Coronary artery (tissue), 2 donors: ENCODE measurements around the gene VAV2.

ENCODE experiments used
- DNase-seq: peaks from one replicate; pipeline ENCODE4 v3.0.0-alpha.2; 2017; ENCODE audit warnings: low spot score
- H3K27ac ChIP-seq, 2 donors: fragments of 200-600 bp; sonication (generic); one replicate each; pipeline ENCODE4 v1.5.1; 2016 to 2019
- H3K4me3 ChIP-seq: fragments of 200-600 bp; sonication (generic); 2 replicates; pipeline ENCODE4 v1.5.1; 2016; ENCODE audit warnings: mild to moderate bottlenecking, moderate library complexity
- CTCF ChIP-seq: fragments of 200-600 bp; sonication (generic); IDR thresholded peaks from one replicate; pipeline ENCODE4 v1.5.1; 2019; ENCODE audit warnings: antibody characterized with exemption

The VAV2 gene

GRCh38 chr9:133895335-133895734, 96.8 kb downstream of the VAV2 start:
- Histone ChIP-seq H3K27ac (no peak overlapping the region), H3K4me3 (no peak overlapping the region)
- TF ChIP-seq CTCF = no peak
- no peak for DNase-seq

GRCh38 chr9:133894377-133895321, 97.5 kb downstream of the VAV2 start:
- DNase-seq = no peak
- TF ChIP-seq CTCF = no peak
- H3K4me3 ChIP-seq = no peak overlapping the region
- H3K27ac ChIP-seq = no peak overlapping the region

GRCh38 chr9:133893191-133893994, 98.7 kb downstream of the VAV2 start:
- no peak for TF ChIP-seq CTCF
- DNase-seq = no peak
- H3K27ac ChIP-seq = no peak overlapping the region
- no peak overlapping the region for H3K4me3 ChIP-seq

GRCh38 chr9:133892193-133892920, 99.8 kb downstream of the VAV2 start:
- no peak for TF ChIP-seq CTCF
- no peak overlapping the region for H3K4me3 ChIP-seq
- no peak overlapping the region for H3K27ac ChIP-seq
- DNase-seq = no peak

GRCh38 chr9:133891741-133892140, 100.4 kb downstream of the VAV2 start:
- H3K4me3 ChIP-seq = no peak overlapping the region
- DNase-seq = no peak
- TF ChIP-seq CTCF = no peak
- H3K27ac ChIP-seq = no peak overlapping the region

DNA sequence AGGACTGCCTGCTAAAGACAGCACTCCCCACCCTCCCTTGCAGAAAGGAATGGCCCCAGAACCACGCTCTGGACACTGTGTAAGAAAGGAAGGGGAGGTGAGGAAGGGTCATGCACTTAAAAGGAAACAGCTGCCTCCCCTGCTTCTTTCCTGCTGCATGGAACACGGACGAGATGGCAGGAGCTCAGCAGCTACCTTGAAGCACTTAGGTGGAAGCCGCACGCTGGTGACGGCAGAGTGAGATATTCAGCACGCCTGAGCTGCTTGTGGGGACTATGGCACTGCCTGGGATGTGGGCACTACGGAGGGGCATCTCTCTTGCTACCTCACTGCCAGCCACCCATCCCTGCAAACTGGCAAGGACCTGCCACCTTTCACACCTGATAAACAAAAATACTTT, 101.5 kb downstream of the VAV2 start:
- DNase-seq = no peak
- no peak for TF ChIP-seq CTCF
- Histone ChIP-seq H3K27ac (no peak overlapping the region), H3K4me3 (no peak overlapping the region)
